HG02588 (cell line): ENCODE results near the gene OVOL3.
"Not testable (repeated sequence)": the region's sequence is repeated elsewhere in the genome, so short reads cannot be mapped to it uniquely, and the experiment has no call there.

Experiments used
- ATAC-seq: cut with Tn5 transposase; IDR thresholded peaks from one replicate; pipeline ENCODE4 v1.9.1; 2021; ENCODE audit warnings: mild to moderate bottlenecking, moderate library complexity; ENCODE audit not compliant: unreplicated experiment

The OVOL3 gene

GRCh38 chr19:36110487-36111199, at the start of gene OVOL3:
Gene OVOL3 (plus strand): TSS chr19:36111143. CDS start chr19:36111203, 60 bp downstream.
- ATAC-seq = no peak

GRCh38 chr19:36061367-36061766, 49.6 kb upstream of the OVOL3 start:
- no peak for ATAC-seq

- no peak for ATAC-seq
These were observed 46.1 kb upstream of the OVOL3 start for GRCh38 chr19:36064826-36065225.

GRCh38 chr19:36067681-36068080, 43.3 kb upstream of the OVOL3 start:
- ATAC-seq = no peak

- not testable (repeated sequence) for ATAC-seq
These were observed 42.0 kb upstream of the OVOL3 start for GRCh38 chr19:36068810-36069499.

- ATAC-seq = no peak
These were observed 38.9 kb upstream of the OVOL3 start for GRCh38 chr19:36072081-36072480.

- ATAC-seq = no peak
These were observed 37.6 kb upstream of the OVOL3 start for GRCh38 chr19:36073121-36073876.

- ATAC-seq = no peak
These were observed 31.5 kb upstream of the OVOL3 start for GRCh38 chr19:36079389-36079945.

GRCh38 chr19:36081385-36081784, 29.6 kb upstream of the OVOL3 start:
- no peak for ATAC-seq

GRCh38 chr19:36081894-36082293, 29.0 kb upstream of the OVOL3 start:
- no peak for ATAC-seq

GRCh38 chr19:36082916-36083315, 28.0 kb upstream of the OVOL3 start:
- ATAC-seq = no peak

- ATAC-seq = no peak
These were observed 26.5 kb upstream of the OVOL3 start for GRCh38 chr19:36084231-36085009.

- ATAC-seq = no peak
These were observed 24.6 kb upstream of the OVOL3 start for GRCh38 chr19:36086326-36086725.

GRCh38 chr19:36089847-36090246, 21.1 kb upstream of the OVOL3 start:
- no peak for ATAC-seq

GRCh38 chr19:36090910-36091695, 19.8 kb upstream of the OVOL3 start:
- ATAC-seq = no peak

GRCh38 chr19:36092566-36092965, 18.4 kb upstream of the OVOL3 start:
- ATAC-seq = no peak

- ATAC-seq = no peak
These were observed 17.7 kb upstream of the OVOL3 start for GRCh38 chr19:36093146-36093662.

- no peak for ATAC-seq
These were observed 17.3 kb upstream of the OVOL3 start for GRCh38 chr19:36093687-36094086.

GRCh38 chr19:36097036-36097435, 13.9 kb upstream of the OVOL3 start:
- no peak for ATAC-seq
